ENCODE data around the gene ZNF106. TPM values are rescaled to one million over a fixed set of nuclear protein-coding genes. Genes with fewer than 3 reads are reported as not detected.

ZNF106 gene
- total RNA-seq, 1 experiment from 2014 or later: 34.7 TPM

- CTCF ChIA-PET: no interaction called here
- TF ChIP-seq CTCF (IDR thresholded peaks at IDR 0.05; ENCODE audit: unreplicated experiment): no peak
- no peaks in the 10 kb centered on the region for H3K4me1 Mint-ChIP-seq (ENCODE audit: low read depth, unreplicated experiment)
- no peaks in the 10 kb centered on the region for H3K9me3 Mint-ChIP-seq (ENCODE audit: low read depth, unreplicated experiment)
- intact Hi-C loops (cut with micrococcal nuclease; ENCODE audit: unreplicated experiment): loop anchor here (5.0 kb wide), 1 partner anchor 408 kb away; no protein-coding TSS in a partner anchor
- BruUV-seq (replicated peaks): no TSS peak
- H3K36me3 Mint-ChIP-seq (ENCODE audit: insufficient read depth, unreplicated experiment): no peaks in the 10 kb centered on the region
- H3K4me3 Mint-ChIP-seq (ENCODE audit: low read depth, unreplicated experiment): no peak overlapping the region
- no peak for DNase-seq
- no peak overlapping the region for H3K27ac Mint-ChIP-seq (ENCODE audit: unreplicated experiment)
- no peaks in the 10 kb centered on the region for H3K27me3 Mint-ChIP-seq (ENCODE audit: unreplicated experiment)
These were observed 16.1 kb downstream of the ZNF106 start for GRCh38 chr15:42474827-42475226.

- CTCF ChIA-PET: no interaction called here
- peaks cover 9% of the 10 kb centered on the region for H3K36me3 Mint-ChIP-seq (ENCODE audit: insufficient read depth, unreplicated experiment)
- no TSS peak for BruUV-seq (replicated peaks)
- intact Hi-C loops (cut with micrococcal nuclease; ENCODE audit: unreplicated experiment): loop anchor here (5.0 kb wide), 1 partner anchor 404 kb away; no protein-coding TSS in a partner anchor
- DNase-seq: no peak
- H3K4me3 Mint-ChIP-seq (ENCODE audit: low read depth, unreplicated experiment): no peak overlapping the region
- no peaks in the 10 kb centered on the region for H3K9me3 Mint-ChIP-seq (ENCODE audit: low read depth, unreplicated experiment)
- H3K27me3 Mint-ChIP-seq (ENCODE audit: unreplicated experiment): no peaks in the 10 kb centered on the region
- H3K27ac Mint-ChIP-seq (ENCODE audit: unreplicated experiment): no peak overlapping the region
- no peak for TF ChIP-seq CTCF (IDR thresholded peaks at IDR 0.05; ENCODE audit: unreplicated experiment)
- H3K4me1 Mint-ChIP-seq (ENCODE audit: low read depth, unreplicated experiment): no peaks in the 10 kb centered on the region
These were observed 19.9 kb downstream of the ZNF106 start for GRCh38 chr15:42471002-42471401.

- no peak for DNase-seq
- H3K27me3 Mint-ChIP-seq (ENCODE audit: unreplicated experiment): no peaks in the 10 kb centered on the region
- no TSS peak for BruUV-seq (replicated peaks)
- no peak for TF ChIP-seq CTCF (IDR thresholded peaks at IDR 0.05; ENCODE audit: unreplicated experiment)
- H3K4me3 Mint-ChIP-seq (ENCODE audit: low read depth, unreplicated experiment): no peak overlapping the region
- H3K9me3 Mint-ChIP-seq (ENCODE audit: low read depth, unreplicated experiment): no peaks in the 10 kb centered on the region
- no peak overlapping the region for H3K27ac Mint-ChIP-seq (ENCODE audit: unreplicated experiment)
- H3K4me1 Mint-ChIP-seq (ENCODE audit: low read depth, unreplicated experiment): no peaks in the 10 kb centered on the region
- intact Hi-C loops (cut with micrococcal nuclease; ENCODE audit: unreplicated experiment): no loop called here
- CTCF ChIA-PET: interaction anchor here (0.6 kb wide), 2 partner anchors 50 to 91 kb away, joined by 3 to 12 read pairs; no protein-coding TSS in a partner anchor
- peaks cover 9% of the 10 kb centered on the region for H3K36me3 Mint-ChIP-seq (ENCODE audit: insufficient read depth, unreplicated experiment)
These were observed 25.3 kb downstream of the ZNF106 start for GRCh38 chr15:42465520-42466259.

- no peaks in the 10 kb centered on the region for H3K9me3 Mint-ChIP-seq (ENCODE audit: low read depth, unreplicated experiment)
- BruUV-seq (replicated peaks): no TSS peak
- CTCF ChIA-PET: no interaction called here
- no peak overlapping the region for H3K27ac Mint-ChIP-seq (ENCODE audit: unreplicated experiment)
- no peaks in the 10 kb centered on the region for H3K27me3 Mint-ChIP-seq (ENCODE audit: unreplicated experiment)
- no peaks in the 10 kb centered on the region for H3K4me1 Mint-ChIP-seq (ENCODE audit: low read depth, unreplicated experiment)
- intact Hi-C loops (cut with micrococcal nuclease; ENCODE audit: unreplicated experiment): no loop called here
- H3K36me3 Mint-ChIP-seq (ENCODE audit: insufficient read depth, unreplicated experiment): no peaks in the 10 kb centered on the region
- no peak for TF ChIP-seq CTCF (IDR thresholded peaks at IDR 0.05; ENCODE audit: unreplicated experiment)
- no peak overlapping the region for H3K4me3 Mint-ChIP-seq (ENCODE audit: low read depth, unreplicated experiment)
- DNase-seq: no peak
These were observed 29.7 kb downstream of the ZNF106 start for GRCh38 chr15:42461261-42461660.
